Mesangial cell (primary cell): ENCODE measurements around the gene SRP9. TPM values are rescaled to one million over a fixed set of nuclear protein-coding genes. Genes with fewer than 3 reads are reported as not detected.

Experiments
- total RNA-seq: library from RNA; depleted of rRNA; stranded (reverse); fragments of >200 nt; gene quantifications from 2 replicates; pipeline ENCODE4 v1.2.3, GENCODE V29; 2015

Gene SRP9, protein sequence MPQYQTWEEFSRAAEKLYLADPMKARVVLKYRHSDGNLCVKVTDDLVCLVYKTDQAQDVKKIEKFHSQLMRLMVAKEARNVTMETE
- total RNA-seq: 129 and 231 TPM in 2 replicates

DNA sequence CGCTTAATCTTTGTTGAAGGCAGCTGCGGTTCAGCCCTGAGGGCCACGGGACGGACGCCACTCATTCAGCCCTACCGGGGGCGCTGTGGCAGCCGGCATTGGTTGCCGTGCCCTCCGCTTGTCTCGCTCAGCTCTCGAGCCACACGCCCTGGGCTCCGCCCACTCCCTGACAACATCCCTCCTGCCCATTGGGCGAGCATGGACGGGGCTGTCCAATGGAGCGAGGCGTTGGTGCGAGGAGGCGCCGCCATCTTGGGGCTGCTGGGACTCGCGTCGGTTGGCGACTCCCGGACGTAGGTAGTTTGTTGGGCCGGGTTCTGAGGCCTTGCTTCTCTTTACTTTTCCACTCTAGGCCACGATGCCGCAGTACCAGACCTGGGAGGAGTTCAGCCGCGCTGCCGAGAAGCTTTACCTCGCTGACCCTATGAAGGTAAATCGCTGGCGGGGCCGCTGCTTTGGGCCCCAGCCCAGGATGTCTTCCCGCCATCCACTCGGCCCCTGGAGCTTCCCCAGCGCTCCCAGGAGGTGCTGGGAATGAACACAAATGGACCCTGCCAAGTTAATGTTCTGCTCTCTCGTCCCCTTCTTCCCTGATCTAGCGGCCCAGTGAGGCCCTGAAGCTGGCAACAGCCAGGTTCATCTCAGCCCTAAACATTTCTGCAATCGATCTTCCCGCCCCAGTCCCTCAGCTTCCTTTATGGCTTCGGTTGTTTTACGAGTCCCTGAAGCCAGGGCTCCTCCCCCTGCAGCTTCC is at the start of gene SRP9:
SRP9 (plus strand) TSS at position 244 of the 754 bp plus-strand sequence; CDS start at position 359, 115 bp downstream.

DNA sequence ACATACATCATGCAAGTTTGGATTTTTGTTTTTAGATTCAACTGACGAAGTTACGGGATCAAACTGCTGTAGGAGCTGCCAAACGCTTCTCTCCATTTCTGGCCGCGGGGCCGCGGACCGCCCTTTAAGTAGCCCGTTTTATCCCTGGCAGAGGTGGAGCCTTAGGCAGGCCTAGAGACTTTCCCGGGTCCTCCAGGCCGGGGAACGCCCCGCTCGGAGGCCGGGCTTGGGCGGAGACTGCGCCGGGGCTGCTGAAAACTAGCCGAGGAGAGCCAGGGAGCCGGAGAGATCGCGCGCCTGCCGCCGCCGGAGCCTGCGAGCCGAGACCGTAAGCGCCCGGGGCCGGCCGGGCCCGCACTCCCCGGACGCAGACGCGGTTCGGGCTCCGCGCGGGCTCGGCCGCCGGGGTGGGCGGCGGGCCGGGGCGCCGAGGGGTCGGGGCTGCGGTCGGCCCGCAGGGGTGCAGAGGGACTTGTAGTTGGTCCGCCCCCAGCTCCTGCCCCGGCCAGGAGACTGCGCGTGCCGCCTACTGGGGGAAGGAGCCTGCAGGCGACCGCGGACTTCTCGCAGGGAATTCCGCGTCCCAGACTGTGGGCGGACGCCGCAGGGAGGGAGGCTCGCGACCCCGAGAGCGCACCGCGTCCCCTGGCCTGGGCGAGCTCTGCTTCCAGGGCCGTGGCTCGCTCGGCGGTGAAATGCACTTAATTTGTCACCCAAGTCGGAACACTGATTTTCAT is 32.4 kb downstream of the SRP9 start, which contains the start of gene EPHX1:
EPHX1 (plus strand) TSS at position 283 of the 737 bp plus-strand sequence. CDS start 18,606 bp downstream, outside the sequence.

Other genes with a start within 250 kb of the SRP9 start
- 23.8 and 43.7 TPM in 2 replicates for gene ENAH, start 124.7 kb upstream of the SRP9 start, total RNA-seq
- gene EPHX1, start 32.3 kb downstream of the SRP9 start, total RNA-seq: 16.0 and 63.3 TPM in 2 replicates
- 10.8 and 17.7 TPM in 2 replicates for gene TMEM63A, start 104.6 kb downstream of the SRP9 start, total RNA-seq
- gene LEFTY1, start 111.3 kb downstream of the SRP9 start, total RNA-seq: under 0.01 TPM in 1 of 2 replicates, not detected in the other
- gene PYCR2, start 146.4 kb downstream of the SRP9 start, total RNA-seq: 33.5 and 53.4 TPM in 2 replicates
- 0.13 TPM in 1 of 2 replicates, not detected in the other for gene LEFTY2, start 163.4 kb downstream of the SRP9 start, total RNA-seq
- 8.3 and 10.5 TPM in 2 replicates for gene SDE2, start 221.5 kb downstream of the SRP9 start, total RNA-seq